Measurements from ENCODE around the gene PLPPR1. TPM values are rescaled to one million over a fixed set of nuclear protein-coding genes. Genes with fewer than 3 reads are reported as not detected.

PLPPR1 gene
- total and polyA plus RNA-seq, 2 of the 4 experiments (the other 2 are of a cell fraction), result not detected

DNA sequence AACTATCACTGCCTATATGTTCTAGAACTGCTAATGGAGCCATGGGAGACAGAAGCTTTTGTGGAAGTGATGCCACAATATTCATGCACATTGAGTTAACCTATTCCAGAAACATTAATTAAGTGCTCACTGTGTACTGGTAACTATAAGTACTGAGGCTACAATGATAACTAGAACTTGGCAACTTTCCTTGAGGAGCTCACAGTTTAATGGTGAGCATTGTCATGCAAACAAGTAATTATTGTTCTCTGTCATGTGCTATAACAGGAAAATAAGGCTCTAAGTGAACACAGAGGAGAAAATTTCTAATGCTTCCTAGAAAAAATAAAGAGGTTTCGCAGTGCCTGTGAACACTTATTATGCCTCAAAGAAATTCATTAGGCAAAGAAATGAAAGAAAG lies 214.1 kb downstream of the PLPPR1 start:
- Histone ChIP-seq H4K91ac (ENCODE audit: insufficient read depth, low read depth, low read length) (no peak overlapping the region), H3K27ac (ENCODE audit: insufficient read depth, low read length) (no peak overlapping the region), H3K18ac (ENCODE audit: low read depth, low read length) (no peak overlapping the region), H3K56ac (ENCODE audit: extremely low read depth, insufficient read depth, low read length) (no peak overlapping the region), H4K20me1 (ENCODE audit: insufficient read depth, low read length) (no peaks in the 10 kb centered on the region), H2AFZ (replicated peaks; ENCODE audit: low read length, poor library complexity) (no peak overlapping the region), H2AK5ac (ENCODE audit: low read depth, low read length) (no peak overlapping the region), H3K4me3 (ENCODE audit: insufficient read depth, low read depth, low read length) (no peak overlapping the region), H3K36me3 (ENCODE audit: control insufficient read depth, insufficient read depth, low read length) (no peaks in the 10 kb centered on the region), H4K5ac (ENCODE audit: low read depth, low read length) (no peak overlapping the region), H3K9me1 (ENCODE audit: insufficient read depth, low read length) (no peaks in the 10 kb centered on the region), H2AK9ac (replicated peaks; ENCODE audit: low read depth, low read length, poor library complexity) (no peak overlapping the region), H2BK15ac (ENCODE audit: low read depth, low read length) (no peak overlapping the region), H2BK20ac (ENCODE audit: low read depth, low read length) (no peak overlapping the region), H4K8ac (ENCODE audit: low read depth in 2 of 2, low read length in 2 of 2) (no peak overlapping the region), H3K23ac (ENCODE audit: low read depth, low read length) (no peak overlapping the region), H3K79me1 (ENCODE audit: low read depth in 1 of 2, low read length in 2 of 2) (no peaks in the 10 kb centered on the region), H2BK5ac (ENCODE audit: low read depth, low read length, poor library complexity, severe bottlenecking) (no peak overlapping the region), H2BK120ac (ENCODE audit: low read depth, low read length) (no peak overlapping the region), H3K14ac (replicated peaks; ENCODE audit: low read depth, low read length) (no peak overlapping the region), H3K4ac (ENCODE audit: low read depth, low read length) (no peak overlapping the region), H3K9ac (ENCODE audit: low read depth, low read length) (no peak overlapping the region), H3K9me3 (ENCODE audit: control insufficient read depth, insufficient read depth, low read length) (no peaks in the 10 kb centered on the region), H3K27me3 (ENCODE audit: control insufficient read depth, insufficient read depth, low read length) (no peaks in the 10 kb centered on the region), H3K4me1 (ENCODE audit: control insufficient read depth, insufficient read depth, low read length) (no peaks in the 10 kb centered on the region), H3K4me2 (ENCODE audit: low read depth, low read length) (no peak overlapping the region)
- ATAC-seq (ENCODE audit: low read depth), result no peak
- no CpG with 5 or more reads among the region's 1 CpG for WGBS, 2 experiments (ENCODE audit: extremely low coverage in 2 of 2, insufficient read length in 1 of 2)
- no TSS peak for BruUV-seq (replicated peaks)
- intact Hi-C loops (cut with micrococcal nuclease), result no loop called here
- CTCF ChIA-PET, result no interaction called here
- POLR2A ChIA-PET (ENCODE audit: unreplicated experiment), result no interaction called here
- no peak for DNase-seq
- in situ Hi-C loops (cut with MboI; ENCODE audit: low sequenced_read_pairs), result no loop called here
- TF ChIP-seq RFX5 (IDR thresholded peaks at IDR 0.05; ENCODE audit: low read depth, low read length) (no peak), CHD1 (IDR thresholded peaks at IDR 0.05; ENCODE audit: low read depth, low read length) (no peak)
- dilution Hi-C loops (cut with HindIII; ENCODE audit: low sequenced_read_pairs, unreplicated experiment), result no loop called here
